ENCODE measurements around the gene ACAP1. TPM values are rescaled to one million over a fixed set of nuclear protein-coding genes. Genes with fewer than 3 reads are reported as not detected.

Gene ACAP1
- total RNA-seq, 1 donor from 2014 or later: 16.0 TPM

DNA sequence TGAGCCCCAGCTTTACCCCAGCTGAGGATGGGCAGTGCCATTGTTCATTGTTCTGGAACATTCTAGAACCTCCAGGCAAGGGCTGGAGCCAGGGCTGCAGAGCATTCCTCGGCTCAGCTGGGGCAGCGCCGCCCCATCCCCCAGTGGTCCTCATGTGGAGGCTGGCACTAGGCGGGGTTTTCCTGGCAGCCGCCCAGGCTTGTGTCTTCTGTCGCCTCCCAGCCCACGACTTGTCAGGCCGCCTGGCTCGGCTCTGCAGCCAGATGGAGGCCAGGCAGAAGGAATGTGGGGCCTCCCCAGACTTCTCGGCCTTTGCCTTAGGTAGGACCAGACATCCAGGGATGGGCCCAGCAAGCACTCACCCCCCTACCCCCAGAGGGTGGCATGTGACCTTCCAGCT is 18.7 kb downstream of the ACAP1 start, which contains the start of gene TMEM95:
Gene TMEM95, plus strand, starts transcription at position 104 of the 400 bp plus-strand sequence. Its CDS starts 49 bp downstream, at position 153.
- no peak within 1 kb of the TSS for H3K27ac ChIP-seq (ENCODE audit: low read depth, low read length)
- H3K36me3 Mint-ChIP-seq (ENCODE audit: low read depth, unreplicated experiment): no peaks in the 10 kb centered on the region
- peak within 1 kb of the TSS; percentile 30 for H3K9ac ChIP-seq (ENCODE audit: low read length)

DNA sequence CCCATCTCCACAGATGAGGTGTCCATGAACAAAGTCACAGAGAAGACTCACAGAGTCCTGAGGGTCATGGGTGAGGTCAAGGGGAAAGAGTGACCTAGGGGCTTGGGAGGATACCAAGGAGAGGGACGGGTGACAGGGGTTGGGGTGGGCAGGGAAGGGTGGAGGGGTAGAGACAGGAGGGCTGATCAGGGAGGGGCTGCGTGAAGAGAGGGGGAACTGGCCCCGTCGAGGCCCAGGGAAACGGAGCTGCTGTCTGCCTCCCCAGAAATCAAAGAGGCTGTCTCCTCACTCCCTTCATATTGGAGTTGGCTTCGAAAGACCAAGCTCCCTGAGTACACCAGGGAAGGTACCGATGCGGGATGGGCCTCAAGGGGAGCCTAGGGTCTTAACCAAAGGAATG is 19.2 kb downstream of the ACAP1 start:
- Mint-ChIP-seq H3K9me3 (ENCODE audit: unreplicated experiment) (no peaks in the 10 kb centered on the region), H3K27me3 (ENCODE audit: low read depth, unreplicated experiment) (no peaks in the 10 kb centered on the region), H3K4me3 (ENCODE audit: unreplicated experiment) (no peak overlapping the region), H3K27ac (ENCODE audit: unreplicated experiment) (no peak overlapping the region), H3K4me1 (ENCODE audit: low read depth, unreplicated experiment) (peaks cover 15% of the 10 kb centered on the region), H3K36me3 (ENCODE audit: low read depth, unreplicated experiment) (no peaks in the 10 kb centered on the region)
- Histone ChIP-seq H3K27ac (ENCODE audit: low read depth, low read length) (no peak overlapping the region), H3K36me3 (ENCODE audit: insufficient read depth, low read length) (no peaks in the 10 kb centered on the region), H4K20me1 (ENCODE audit: insufficient read depth, low read length) (peaks cover 25% of the 10 kb centered on the region), H3K4me2 (ENCODE audit: low read length) (no peak overlapping the region), H3K4me1 (ENCODE audit: insufficient read depth, low read length) (peaks cover 25% of the 10 kb centered on the region), H3K4me3 (ENCODE audit: insufficient read depth, low read depth, low read length) (no peak overlapping the region), H2AFZ (ENCODE audit: low read depth, low read length) (no peak overlapping the region), H3K27me3 (ENCODE audit: insufficient read depth, low read length) (peaks cover 3% of the 10 kb centered on the region), H3K9me3 (ENCODE audit: insufficient read depth, low read depth, low read length) (no peaks in the 10 kb centered on the region), H3K9ac (ENCODE audit: low read length) (no peak overlapping the region), H3K79me2 (ENCODE audit: insufficient read depth, low read length) (peaks cover 34% of the 10 kb centered on the region)
- TF ChIP-seq, protein P1, sequence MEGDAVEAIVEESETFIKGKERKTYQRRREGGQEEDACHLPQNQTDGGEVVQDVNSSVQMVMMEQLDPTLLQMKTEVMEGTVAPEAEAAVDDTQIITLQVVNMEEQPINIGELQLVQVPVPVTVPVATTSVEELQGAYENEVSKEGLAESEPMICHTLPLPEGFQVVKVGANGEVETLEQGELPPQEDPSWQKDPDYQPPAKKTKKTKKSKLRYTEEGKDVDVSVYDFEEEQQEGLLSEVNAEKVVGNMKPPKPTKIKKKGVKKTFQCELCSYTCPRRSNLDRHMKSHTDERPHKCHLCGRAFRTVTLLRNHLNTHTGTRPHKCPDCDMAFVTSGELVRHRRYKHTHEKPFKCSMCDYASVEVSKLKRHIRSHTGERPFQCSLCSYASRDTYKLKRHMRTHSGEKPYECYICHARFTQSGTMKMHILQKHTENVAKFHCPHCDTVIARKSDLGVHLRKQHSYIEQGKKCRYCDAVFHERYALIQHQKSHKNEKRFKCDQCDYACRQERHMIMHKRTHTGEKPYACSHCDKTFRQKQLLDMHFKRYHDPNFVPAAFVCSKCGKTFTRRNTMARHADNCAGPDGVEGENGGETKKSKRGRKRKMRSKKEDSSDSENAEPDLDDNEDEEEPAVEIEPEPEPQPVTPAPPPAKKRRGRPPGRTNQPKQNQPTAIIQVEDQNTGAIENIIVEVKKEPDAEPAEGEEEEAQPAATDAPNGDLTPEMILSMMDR (IDR thresholded peaks at IDR 0.05; ENCODE audit: insufficient read depth, low read depth, low read length): no peak
- no peak for DNase-seq (ENCODE audit: low read depth)
- no peak for FAIRE-seq

More for the DNA sequence above, 18.7 kb downstream of the ACAP1 start, which contains the start of gene TMEM95:
- DNase-seq (ENCODE audit: low read depth) (no peak), FAIRE-seq (no peak)
- H3K27ac Mint-ChIP-seq (ENCODE audit: unreplicated experiment): peak within 1 kb of the TSS; percentile 80
- H4K20me1 ChIP-seq (ENCODE audit: insufficient read depth, low read length): peaks cover 25% of the 10 kb centered on the region
- no peaks in the 10 kb centered on the region for H3K9me3 Mint-ChIP-seq (ENCODE audit: unreplicated experiment)
- no peak within 1 kb of the TSS for H2AFZ ChIP-seq (ENCODE audit: low read depth, low read length)
- H3K4me3 ChIP-seq (ENCODE audit: insufficient read depth, low read depth, low read length): no peak within 1 kb of the TSS
- H3K9me3 ChIP-seq (ENCODE audit: insufficient read depth, low read depth, low read length): no peaks in the 10 kb centered on the region
- peaks cover 34% of the 10 kb centered on the region for H3K79me2 ChIP-seq (ENCODE audit: insufficient read depth, low read length)
- peaks cover 15% of the 10 kb centered on the region for H3K4me1 Mint-ChIP-seq (ENCODE audit: low read depth, unreplicated experiment)
- peak within 1 kb of the TSS; percentile 97 for H3K4me2 ChIP-seq (ENCODE audit: low read length)
- no peaks in the 10 kb centered on the region for H3K27me3 Mint-ChIP-seq (ENCODE audit: low read depth, unreplicated experiment)
- H3K36me3 ChIP-seq (ENCODE audit: insufficient read depth, low read length): no peaks in the 10 kb centered on the region
- peaks cover 25% of the 10 kb centered on the region for H3K4me1 ChIP-seq (ENCODE audit: insufficient read depth, low read length)
- H3K27me3 ChIP-seq (ENCODE audit: insufficient read depth, low read length): peaks cover 3% of the 10 kb centered on the region
- TF ChIP-seq, protein P1 (IDR thresholded peaks at IDR 0.05; ENCODE audit: insufficient read depth, low read depth, low read length): no peak
- TF ChIP-seq EZH2 (IDR thresholded peaks at IDR 0.05; ENCODE audit: insufficient read depth, low read length): no peak
- peak within 1 kb of the TSS; percentile 94 for H3K4me3 Mint-ChIP-seq (ENCODE audit: unreplicated experiment)

DNA sequence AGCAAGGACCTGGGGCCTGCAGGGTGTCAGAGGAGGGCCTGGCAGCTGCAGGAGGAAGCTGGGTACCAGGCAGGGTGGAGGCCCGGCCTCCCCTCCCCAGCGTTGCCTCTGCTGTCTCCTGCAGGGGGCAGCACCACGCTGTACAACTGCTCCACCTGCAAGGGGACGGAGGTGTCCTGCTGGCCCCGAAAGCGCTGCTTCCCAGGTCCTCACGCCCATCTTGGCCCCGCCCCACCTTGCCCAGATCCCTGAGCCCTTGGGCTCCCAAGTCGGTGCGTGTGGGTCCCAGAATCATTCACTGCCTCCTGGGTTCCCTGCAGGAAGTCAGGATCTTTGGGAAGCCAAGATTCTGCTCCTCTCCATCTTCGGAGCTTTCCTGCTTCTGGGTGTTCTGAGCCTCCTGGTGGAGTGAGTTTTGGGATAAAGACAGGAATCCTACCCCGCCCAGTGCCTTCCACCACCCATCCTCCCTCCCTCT is 19.8 kb downstream of the ACAP1 start:
- peaks cover 3% of the 10 kb centered on the region for H3K27me3 ChIP-seq (ENCODE audit: insufficient read depth, low read length)
- no peak overlapping the region for H3K4me2 ChIP-seq (ENCODE audit: low read length)
- H3K27me3 Mint-ChIP-seq (ENCODE audit: low read depth, unreplicated experiment): no peaks in the 10 kb centered on the region
- no peaks in the 10 kb centered on the region for H3K36me3 Mint-ChIP-seq (ENCODE audit: low read depth, unreplicated experiment)
- no peak overlapping the region for H3K4me3 Mint-ChIP-seq (ENCODE audit: unreplicated experiment)
- no peak overlapping the region for H3K4me3 ChIP-seq (ENCODE audit: insufficient read depth, low read depth, low read length)
- no peaks in the 10 kb centered on the region for H3K36me3 ChIP-seq (ENCODE audit: insufficient read depth, low read length)
- no peaks in the 10 kb centered on the region for H3K9me3 Mint-ChIP-seq (ENCODE audit: unreplicated experiment)
- peaks cover 15% of the 10 kb centered on the region for H3K4me1 Mint-ChIP-seq (ENCODE audit: low read depth, unreplicated experiment)
- no peak overlapping the region for H2AFZ ChIP-seq (ENCODE audit: low read depth, low read length)
- H3K27ac Mint-ChIP-seq (ENCODE audit: unreplicated experiment): no peak overlapping the region
- TF ChIP-seq, protein P1 (IDR thresholded peaks at IDR 0.05; ENCODE audit: insufficient read depth, low read depth, low read length): peak; percentile 56
- no peak for TF ChIP-seq EZH2 (IDR thresholded peaks at IDR 0.05; ENCODE audit: insufficient read depth, low read length)
- H4K20me1 ChIP-seq (ENCODE audit: insufficient read depth, low read length): peaks cover 25% of the 10 kb centered on the region
- peaks cover 29% of the 10 kb centered on the region for H3K79me2 ChIP-seq (ENCODE audit: insufficient read depth, low read length)
- no peak overlapping the region for H3K9ac ChIP-seq (ENCODE audit: low read length)
- H3K9me3 ChIP-seq (ENCODE audit: insufficient read depth, low read depth, low read length): no peaks in the 10 kb centered on the region
- no peak overlapping the region for H3K27ac ChIP-seq (ENCODE audit: low read depth, low read length)
- DNase-seq (ENCODE audit: low read depth) (peak; percentile 24), FAIRE-seq (no peak)
- peaks cover 25% of the 10 kb centered on the region for H3K4me1 ChIP-seq (ENCODE audit: insufficient read depth, low read length)
